ENCODE data around the gene PTGDS. TPM values are rescaled to one million over a fixed set of nuclear protein-coding genes. Genes with fewer than 3 reads are reported as not detected.

The PTGDS gene
- total RNA-seq, 1 donor from 2014 or later = 477 TPM

DNA sequence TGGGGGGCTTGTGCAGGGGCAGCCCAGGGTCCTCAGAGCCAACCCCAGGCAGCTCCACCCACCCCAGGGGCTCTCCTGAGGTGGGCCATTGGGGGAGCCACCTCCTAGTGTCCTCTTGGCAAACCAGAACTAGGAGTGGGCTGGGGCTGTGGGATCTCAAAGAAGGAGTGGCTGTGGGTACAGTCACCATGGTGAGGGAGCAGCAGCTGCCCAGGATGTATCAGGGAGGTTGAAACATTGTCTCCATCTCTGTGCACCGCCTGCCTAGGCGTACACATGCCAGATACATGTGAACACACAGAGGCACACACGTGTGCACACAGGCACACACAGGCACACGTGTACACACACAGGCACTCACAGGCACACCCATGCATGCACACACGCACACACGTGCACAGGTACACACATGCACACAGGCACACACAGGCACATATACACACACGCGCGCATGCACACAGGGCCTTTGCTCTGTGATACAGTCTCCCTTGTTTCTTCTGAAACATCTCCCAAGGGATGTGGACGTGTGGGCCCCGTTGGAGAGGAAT is 14.5 kb upstream of the PTGDS start:
- ATAC-seq = no peak
- Histone ChIP-seq H3K27me3 (no peaks in the 10 kb centered on the region), H3K4me3 (no peak overlapping the region), H3K27ac (no peak overlapping the region), H3K4me1 (peaks cover 15% of the 10 kb centered on the region), H3K9me3 (no peaks in the 10 kb centered on the region), H3K36me3 (no peaks in the 10 kb centered on the region)
- TF ChIP-seq, protein P1, sequence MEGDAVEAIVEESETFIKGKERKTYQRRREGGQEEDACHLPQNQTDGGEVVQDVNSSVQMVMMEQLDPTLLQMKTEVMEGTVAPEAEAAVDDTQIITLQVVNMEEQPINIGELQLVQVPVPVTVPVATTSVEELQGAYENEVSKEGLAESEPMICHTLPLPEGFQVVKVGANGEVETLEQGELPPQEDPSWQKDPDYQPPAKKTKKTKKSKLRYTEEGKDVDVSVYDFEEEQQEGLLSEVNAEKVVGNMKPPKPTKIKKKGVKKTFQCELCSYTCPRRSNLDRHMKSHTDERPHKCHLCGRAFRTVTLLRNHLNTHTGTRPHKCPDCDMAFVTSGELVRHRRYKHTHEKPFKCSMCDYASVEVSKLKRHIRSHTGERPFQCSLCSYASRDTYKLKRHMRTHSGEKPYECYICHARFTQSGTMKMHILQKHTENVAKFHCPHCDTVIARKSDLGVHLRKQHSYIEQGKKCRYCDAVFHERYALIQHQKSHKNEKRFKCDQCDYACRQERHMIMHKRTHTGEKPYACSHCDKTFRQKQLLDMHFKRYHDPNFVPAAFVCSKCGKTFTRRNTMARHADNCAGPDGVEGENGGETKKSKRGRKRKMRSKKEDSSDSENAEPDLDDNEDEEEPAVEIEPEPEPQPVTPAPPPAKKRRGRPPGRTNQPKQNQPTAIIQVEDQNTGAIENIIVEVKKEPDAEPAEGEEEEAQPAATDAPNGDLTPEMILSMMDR (IDR thresholded peaks at IDR 0.05) = no peak
- DNase-seq = no peak
- intact Hi-C loops (cut with DNase I) = no loop called here

DNA sequence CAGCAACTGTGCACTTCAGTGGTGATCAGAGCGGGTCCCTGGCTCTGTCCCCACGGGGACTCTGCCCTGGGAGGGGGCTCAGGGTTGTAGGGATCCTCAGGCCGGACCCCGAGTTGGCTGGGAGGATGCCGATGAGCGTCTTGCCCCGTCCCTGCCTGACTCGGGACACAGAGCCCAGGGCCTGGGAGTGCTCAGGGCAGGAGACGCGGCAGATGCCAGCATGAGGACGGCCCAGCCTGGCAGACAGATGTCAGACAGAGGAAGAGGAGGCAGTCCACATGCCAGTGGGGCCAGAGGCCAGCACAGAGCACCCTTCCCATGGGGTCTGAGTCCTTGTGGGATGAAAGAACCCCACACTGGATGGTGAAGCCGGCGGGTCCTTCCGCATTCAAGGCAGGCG is 14.0 kb upstream of the PTGDS start:
- Histone ChIP-seq H3K4me1 (peaks cover 15% of the 10 kb centered on the region), H3K27me3 (no peaks in the 10 kb centered on the region), H3K27ac (no peak overlapping the region), H3K36me3 (no peaks in the 10 kb centered on the region), H3K4me3 (no peak overlapping the region), H3K9me3 (no peaks in the 10 kb centered on the region)
- intact Hi-C loops (cut with DNase I) = no loop called here
- ATAC-seq (no peak), DNase-seq (no peak)
- TF ChIP-seq, protein P1 (IDR thresholded peaks at IDR 0.05) = no peak

DNA sequence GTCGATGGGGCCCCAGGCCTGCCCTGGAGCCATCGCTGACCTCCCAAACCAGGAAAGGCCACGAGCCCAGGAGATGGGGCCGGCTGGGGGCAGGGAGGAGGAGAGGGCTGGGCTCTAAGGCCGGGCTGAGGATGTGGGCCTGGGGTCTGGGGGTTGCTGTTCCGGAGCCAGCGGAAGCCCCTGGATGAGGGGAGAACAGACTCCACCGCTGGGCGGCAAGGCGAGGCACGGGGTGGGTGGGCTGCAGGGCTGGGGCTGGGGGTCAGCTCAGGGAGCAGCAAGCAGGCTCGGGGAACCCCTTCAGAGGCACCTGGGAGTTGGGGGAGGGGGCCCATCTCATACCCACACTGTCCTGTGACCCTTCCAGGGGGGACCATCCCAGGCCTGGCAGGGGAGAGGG is 13.6 kb upstream of the PTGDS start:
- ATAC-seq (no peak), DNase-seq (no peak)
- Histone ChIP-seq H3K27ac (no peak overlapping the region), H3K4me1 (peaks cover 15% of the 10 kb centered on the region), H3K4me3 (no peak overlapping the region), H3K27me3 (no peaks in the 10 kb centered on the region), H3K9me3 (no peaks in the 10 kb centered on the region), H3K36me3 (no peaks in the 10 kb centered on the region)
- intact Hi-C loops (cut with DNase I) = no loop called here
- TF ChIP-seq, protein P1 (IDR thresholded peaks at IDR 0.05) = no peak

DNA sequence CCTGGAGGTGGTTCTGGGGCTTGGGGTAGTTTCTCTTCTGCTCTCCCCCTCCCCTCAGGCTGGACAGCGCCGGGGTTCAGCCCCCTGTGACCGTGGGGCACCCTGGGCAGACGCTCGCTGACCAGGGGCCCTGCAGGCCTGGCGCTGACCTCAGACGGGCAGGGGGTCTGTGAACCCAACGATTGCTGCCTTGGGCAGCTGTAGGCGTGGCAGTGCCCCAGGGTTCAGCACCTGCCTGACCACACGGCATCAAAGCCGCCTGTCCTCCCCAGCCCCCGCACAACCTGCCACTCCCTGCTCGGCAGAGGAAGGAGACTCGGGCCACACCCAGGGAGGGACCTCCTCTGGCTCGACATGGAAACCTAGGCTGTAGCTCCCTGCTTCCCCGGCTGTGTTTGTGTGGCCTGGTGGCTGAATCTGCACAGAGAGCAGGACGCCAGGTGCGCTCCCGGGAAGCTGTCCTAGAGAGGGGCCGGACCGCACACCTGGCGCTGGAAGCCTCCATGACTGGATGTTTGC is 13.1 kb upstream of the PTGDS start:
- no peak overlapping the region for H3K4me3 ChIP-seq
- DNase-seq = no peak
- H3K27ac ChIP-seq = no peak overlapping the region
- TF ChIP-seq, protein P1 (IDR thresholded peaks at IDR 0.05) = no peak
- intact Hi-C loops (cut with DNase I) = no loop called here
- H3K9me3 ChIP-seq = no peaks in the 10 kb centered on the region
- H3K4me1 ChIP-seq = peaks cover 15% of the 10 kb centered on the region
- no peaks in the 10 kb centered on the region for H3K36me3 ChIP-seq
- H3K27me3 ChIP-seq = no peaks in the 10 kb centered on the region
- no peak for ATAC-seq

DNA sequence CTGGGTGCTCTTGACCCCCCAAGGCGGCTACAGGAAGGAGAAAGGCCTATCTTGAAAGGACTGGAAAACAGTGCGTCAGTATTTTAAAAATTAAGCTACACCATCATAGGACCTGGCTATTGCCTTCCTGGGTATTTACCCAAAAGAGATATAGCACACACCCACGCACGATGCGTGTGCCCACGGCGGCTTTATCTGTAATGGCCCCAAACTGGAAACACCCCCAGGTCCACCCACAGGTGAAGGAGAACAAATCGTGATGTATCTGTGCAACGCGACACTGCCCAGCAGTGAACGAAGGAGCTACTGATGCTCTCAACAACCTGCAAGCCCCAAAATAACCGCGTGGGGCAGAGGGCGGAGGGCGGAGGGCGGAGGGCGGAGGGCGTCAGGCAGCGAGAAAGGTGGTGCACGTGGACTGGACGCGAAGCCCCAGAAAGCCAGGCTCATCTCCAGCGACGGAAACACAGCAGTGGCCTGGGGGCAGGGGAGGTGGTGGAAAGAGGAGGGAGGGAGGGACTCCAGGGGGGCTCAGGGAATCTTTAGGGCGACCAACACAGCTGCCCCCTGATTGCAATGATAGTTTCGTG is 12.4 kb upstream of the PTGDS start:
- DNase-seq (no peak), ATAC-seq (no peak)
- H3K27ac ChIP-seq = no peak overlapping the region
- no peaks in the 10 kb centered on the region for H3K27me3 ChIP-seq
- H3K4me3 ChIP-seq = no peak overlapping the region
- H3K9me3 ChIP-seq = no peaks in the 10 kb centered on the region
- no peaks in the 10 kb centered on the region for H3K36me3 ChIP-seq
- H3K4me1 ChIP-seq = peaks cover 15% of the 10 kb centered on the region
- intact Hi-C loops (cut with DNase I) = no loop called here
- TF ChIP-seq, protein P1 (IDR thresholded peaks at IDR 0.05) = no peak

Measured in upper lobe of right lung (tissue), 1 donor.